ENCODE data around the gene RABGGTA. TPM values are rescaled to one million over a fixed set of nuclear protein-coding genes. Genes with fewer than 3 reads are reported as not detected.
A peak's percentile ranks its signal among the peaks of the same experiment; 100 is the strongest.

Gene RABGGTA
- total and polyA plus RNA-seq, 9 of the 15 experiments (the other 6 are each of a cell fraction or from before 2014, with no cell fraction given), result 4.5 to 24.2 (median 15.5) TPM

DNA sequence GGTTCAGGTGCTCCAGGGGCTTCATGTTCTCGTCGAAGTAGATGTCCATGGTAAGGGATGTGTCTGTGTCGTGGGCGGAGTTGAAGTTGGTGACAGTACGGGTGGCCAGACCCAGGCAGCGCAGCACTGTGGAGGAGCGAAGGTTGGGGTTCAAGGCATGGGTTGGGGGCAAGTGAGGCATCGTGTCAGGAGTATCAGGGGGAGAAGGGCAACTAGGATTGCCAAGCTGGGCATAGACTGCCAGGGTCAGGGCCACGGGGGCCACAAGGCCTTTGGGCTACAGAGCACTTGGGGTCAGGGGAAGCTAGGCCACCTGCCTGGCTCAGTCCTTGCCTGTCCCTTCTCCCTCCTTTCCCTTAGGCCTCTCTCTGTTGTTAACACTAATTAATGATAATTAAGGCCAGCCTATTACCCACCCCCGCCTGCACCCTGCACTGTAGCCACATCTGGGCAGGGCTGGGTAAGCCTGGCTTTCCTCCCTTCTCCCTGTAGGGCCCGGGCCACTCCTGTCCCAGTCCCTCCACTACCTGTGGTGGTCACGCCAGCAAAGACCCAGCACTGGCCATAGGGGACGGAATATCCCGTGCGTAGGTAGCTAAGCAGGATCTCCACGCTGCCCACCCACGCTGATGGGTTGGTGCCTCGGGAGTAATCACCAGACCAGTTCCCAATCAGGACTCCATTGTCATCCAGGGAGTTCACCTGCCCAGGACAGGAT is 12.7 kb downstream of the RABGGTA start:
- CTCF ChIA-PET (ENCODE audit: low intra/inter-chr PET ratio), result no interaction called here
- no peak overlapping the region for H3K27ac ChIP-seq (ENCODE audit: extremely low read depth, low read depth, low read length)
- TF ChIP-seq, protein P1, sequence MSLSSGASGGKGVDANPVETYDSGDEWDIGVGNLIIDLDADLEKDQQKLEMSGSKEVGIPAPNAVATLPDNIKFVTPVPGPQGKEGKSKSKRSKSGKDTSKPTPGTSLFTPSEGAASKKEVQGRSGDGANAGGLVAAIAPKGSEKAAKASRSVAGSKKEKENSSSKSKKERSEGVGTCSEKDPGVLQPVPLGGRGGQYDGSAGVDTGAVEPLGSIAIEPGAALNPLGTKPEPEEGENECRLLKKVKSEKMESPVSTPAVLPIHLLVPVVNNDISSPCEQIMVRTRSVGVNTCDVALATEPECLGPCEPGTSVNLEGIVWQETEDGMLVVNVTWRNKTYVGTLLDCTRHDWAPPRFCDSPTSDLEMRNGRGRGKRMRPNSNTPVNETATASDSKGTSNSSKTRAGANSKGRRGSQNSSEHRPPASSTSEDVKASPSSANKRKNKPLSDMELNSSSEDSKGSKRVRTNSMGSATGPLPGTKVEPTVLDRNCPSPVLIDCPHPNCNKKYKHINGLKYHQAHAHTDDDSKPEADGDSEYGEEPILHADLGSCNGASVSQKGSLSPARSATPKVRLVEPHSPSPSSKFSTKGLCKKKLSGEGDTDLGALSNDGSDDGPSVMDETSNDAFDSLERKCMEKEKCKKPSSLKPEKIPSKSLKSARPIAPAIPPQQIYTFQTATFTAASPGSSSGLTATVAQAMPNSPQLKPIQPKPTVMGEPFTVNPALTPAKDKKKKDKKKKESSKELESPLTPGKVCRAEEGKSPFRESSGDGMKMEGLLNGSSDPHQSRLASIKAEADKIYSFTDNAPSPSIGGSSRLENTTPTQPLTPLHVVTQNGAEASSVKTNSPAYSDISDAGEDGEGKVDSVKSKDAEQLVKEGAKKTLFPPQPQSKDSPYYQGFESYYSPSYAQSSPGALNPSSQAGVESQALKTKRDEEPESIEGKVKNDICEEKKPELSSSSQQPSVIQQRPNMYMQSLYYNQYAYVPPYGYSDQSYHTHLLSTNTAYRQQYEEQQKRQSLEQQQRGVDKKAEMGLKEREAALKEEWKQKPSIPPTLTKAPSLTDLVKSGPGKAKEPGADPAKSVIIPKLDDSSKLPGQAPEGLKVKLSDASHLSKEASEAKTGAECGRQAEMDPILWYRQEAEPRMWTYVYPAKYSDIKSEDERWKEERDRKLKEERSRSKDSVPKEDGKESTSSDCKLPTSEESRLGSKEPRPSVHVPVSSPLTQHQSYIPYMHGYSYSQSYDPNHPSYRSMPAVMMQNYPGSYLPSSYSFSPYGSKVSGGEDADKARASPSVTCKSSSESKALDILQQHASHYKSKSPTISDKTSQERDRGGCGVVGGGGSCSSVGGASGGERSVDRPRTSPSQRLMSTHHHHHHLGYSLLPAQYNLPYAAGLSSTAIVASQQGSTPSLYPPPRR (CRISPR knock-in tag; IDR thresholded peaks at IDR 0.05; ENCODE audit: borderline replicate concordance), result no peak
- TF ChIP-seq, protein P2, sequence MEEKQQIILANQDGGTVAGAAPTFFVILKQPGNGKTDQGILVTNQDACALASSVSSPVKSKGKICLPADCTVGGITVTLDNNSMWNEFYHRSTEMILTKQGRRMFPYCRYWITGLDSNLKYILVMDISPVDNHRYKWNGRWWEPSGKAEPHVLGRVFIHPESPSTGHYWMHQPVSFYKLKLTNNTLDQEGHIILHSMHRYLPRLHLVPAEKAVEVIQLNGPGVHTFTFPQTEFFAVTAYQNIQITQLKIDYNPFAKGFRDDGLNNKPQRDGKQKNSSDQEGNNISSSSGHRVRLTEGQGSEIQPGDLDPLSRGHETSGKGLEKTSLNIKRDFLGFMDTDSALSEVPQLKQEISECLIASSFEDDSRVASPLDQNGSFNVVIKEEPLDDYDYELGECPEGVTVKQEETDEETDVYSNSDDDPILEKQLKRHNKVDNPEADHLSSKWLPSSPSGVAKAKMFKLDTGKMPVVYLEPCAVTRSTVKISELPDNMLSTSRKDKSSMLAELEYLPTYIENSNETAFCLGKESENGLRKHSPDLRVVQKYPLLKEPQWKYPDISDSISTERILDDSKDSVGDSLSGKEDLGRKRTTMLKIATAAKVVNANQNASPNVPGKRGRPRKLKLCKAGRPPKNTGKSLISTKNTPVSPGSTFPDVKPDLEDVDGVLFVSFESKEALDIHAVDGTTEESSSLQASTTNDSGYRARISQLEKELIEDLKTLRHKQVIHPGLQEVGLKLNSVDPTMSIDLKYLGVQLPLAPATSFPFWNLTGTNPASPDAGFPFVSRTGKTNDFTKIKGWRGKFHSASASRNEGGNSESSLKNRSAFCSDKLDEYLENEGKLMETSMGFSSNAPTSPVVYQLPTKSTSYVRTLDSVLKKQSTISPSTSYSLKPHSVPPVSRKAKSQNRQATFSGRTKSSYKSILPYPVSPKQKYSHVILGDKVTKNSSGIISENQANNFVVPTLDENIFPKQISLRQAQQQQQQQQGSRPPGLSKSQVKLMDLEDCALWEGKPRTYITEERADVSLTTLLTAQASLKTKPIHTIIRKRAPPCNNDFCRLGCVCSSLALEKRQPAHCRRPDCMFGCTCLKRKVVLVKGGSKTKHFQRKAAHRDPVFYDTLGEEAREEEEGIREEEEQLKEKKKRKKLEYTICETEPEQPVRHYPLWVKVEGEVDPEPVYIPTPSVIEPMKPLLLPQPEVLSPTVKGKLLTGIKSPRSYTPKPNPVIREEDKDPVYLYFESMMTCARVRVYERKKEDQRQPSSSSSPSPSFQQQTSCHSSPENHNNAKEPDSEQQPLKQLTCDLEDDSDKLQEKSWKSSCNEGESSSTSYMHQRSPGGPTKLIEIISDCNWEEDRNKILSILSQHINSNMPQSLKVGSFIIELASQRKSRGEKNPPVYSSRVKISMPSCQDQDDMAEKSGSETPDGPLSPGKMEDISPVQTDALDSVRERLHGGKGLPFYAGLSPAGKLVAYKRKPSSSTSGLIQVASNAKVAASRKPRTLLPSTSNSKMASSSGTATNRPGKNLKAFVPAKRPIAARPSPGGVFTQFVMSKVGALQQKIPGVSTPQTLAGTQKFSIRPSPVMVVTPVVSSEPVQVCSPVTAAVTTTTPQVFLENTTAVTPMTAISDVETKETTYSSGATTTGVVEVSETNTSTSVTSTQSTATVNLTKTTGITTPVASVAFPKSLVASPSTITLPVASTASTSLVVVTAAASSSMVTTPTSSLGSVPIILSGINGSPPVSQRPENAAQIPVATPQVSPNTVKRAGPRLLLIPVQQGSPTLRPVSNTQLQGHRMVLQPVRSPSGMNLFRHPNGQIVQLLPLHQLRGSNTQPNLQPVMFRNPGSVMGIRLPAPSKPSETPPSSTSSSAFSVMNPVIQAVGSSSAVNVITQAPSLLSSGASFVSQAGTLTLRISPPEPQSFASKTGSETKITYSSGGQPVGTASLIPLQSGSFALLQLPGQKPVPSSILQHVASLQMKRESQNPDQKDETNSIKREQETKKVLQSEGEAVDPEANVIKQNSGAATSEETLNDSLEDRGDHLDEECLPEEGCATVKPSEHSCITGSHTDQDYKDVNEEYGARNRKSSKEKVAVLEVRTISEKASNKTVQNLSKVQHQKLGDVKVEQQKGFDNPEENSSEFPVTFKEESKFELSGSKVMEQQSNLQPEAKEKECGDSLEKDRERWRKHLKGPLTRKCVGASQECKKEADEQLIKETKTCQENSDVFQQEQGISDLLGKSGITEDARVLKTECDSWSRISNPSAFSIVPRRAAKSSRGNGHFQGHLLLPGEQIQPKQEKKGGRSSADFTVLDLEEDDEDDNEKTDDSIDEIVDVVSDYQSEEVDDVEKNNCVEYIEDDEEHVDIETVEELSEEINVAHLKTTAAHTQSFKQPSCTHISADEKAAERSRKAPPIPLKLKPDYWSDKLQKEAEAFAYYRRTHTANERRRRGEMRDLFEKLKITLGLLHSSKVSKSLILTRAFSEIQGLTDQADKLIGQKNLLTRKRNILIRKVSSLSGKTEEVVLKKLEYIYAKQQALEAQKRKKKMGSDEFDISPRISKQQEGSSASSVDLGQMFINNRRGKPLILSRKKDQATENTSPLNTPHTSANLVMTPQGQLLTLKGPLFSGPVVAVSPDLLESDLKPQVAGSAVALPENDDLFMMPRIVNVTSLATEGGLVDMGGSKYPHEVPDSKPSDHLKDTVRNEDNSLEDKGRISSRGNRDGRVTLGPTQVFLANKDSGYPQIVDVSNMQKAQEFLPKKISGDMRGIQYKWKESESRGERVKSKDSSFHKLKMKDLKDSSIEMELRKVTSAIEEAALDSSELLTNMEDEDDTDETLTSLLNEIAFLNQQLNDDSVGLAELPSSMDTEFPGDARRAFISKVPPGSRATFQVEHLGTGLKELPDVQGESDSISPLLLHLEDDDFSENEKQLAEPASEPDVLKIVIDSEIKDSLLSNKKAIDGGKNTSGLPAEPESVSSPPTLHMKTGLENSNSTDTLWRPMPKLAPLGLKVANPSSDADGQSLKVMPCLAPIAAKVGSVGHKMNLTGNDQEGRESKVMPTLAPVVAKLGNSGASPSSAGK (IDR thresholded peaks at IDR 0.05), result no peak

More for the DNA sequence above, 12.7 kb downstream of the RABGGTA start:
- in situ Hi-C loops (cut with MboI), result no loop called here
- no TSS peak for BruUV-seq (replicated peaks)
- POLR2A ChIA-PET, result interaction anchor here (0.6 kb wide), 1 partner anchor 13 kb away, joined by 3 read pairs; the partner anchor contains the start of gene RABGGTA
- Histone ChIP-seq H3K27me3 (ENCODE audit: control insufficient read depth in 2 of 2, insufficient read depth in 2 of 2, low read length in 2 of 2) (no peaks in the 10 kb centered on the region), H2AFZ (ENCODE audit: low read depth, low read length) (no peak overlapping the region), H3K4me3 (no peak overlapping the region), H4K20me1 (replicated peaks; ENCODE audit: control insufficient read depth, insufficient read depth, low read length) (no peaks in the 10 kb centered on the region), H3K9ac (ENCODE audit: insufficient read depth in 1 of 2, low read depth in 2 of 2, low read length in 2 of 2) (peak overlapping the region in 1 of 2 experiments; percentile 7; a peak in 2 of 4 replicates), H3K4me2 (ENCODE audit: insufficient read depth, low read length) (no peak overlapping the region), H3K79me2 (ENCODE audit: control insufficient read depth, insufficient read depth, low read length) (no peaks in the 10 kb centered on the region), H3K9me1 (ENCODE audit: control insufficient read depth, insufficient read depth, low read length) (no peaks in the 10 kb centered on the region), H3K9me3 (replicated peaks; ENCODE audit: control insufficient read depth, insufficient read depth, low read depth, low read length) (no peaks in the 10 kb centered on the region), H3K36me3 (ENCODE audit: control insufficient read depth, insufficient read depth, low read length) (no peaks in the 10 kb centered on the region; the same call in 1 of the 3 replicates), H3K4me1 (replicated peaks in 1 of 2; ENCODE audit: control insufficient read depth in 2 of 2, insufficient read depth in 2 of 2, low read length in 2 of 2) (peaks cover 22 to 72% of the 10 kb centered on the region in 2 experiments; a peak in 4 of 5 replicates)
- intact Hi-C loops (cut with micrococcal nuclease), result no loop called here
- DNase-seq (ENCODE audit: extremely low read depth in 1 of 4, low spot score in 3 of 4) (no peak), ATAC-seq (no peak), FAIRE-seq (no peak)
- 80% methylated on average over 13 of the region's 18 CpGs for WGBS (ENCODE audit: insufficient coverage, low coverage, missing lambda C conversion rate)

Measured in K562 (cell line).